Motor neuron (in vitro differentiated cells): ENCODE measurements around the gene DAPK2. TPM values are rescaled to one million over a fixed set of nuclear protein-coding genes. Genes with fewer than 3 reads are reported as not detected.
A peak's percentile ranks its signal among the peaks of the same experiment; 100 is the strongest.
"Not testable (repeated sequence)": the region's sequence is repeated elsewhere in the genome, so short reads cannot be mapped to it uniquely, and the experiment has no call there.

Experiments used
- ATAC-seq, 8 experiments: fragments of 200-7000 bp; cut with Tn5 transposase; replicated peaks in 6 of 8; 2 replicates each; pipeline ENCODE4 v1.8.0; 2021; ENCODE audit warnings: mild to moderate bottlenecking in 8 of 8, moderate library complexity in 8 of 8
- H3K27ac ChIP-seq, 2 donors: fragments of 250-450 bp; sonication (Bioruptor Pico); 2 replicates each; pipeline ENCODE4 v1.9.0; 2021; ENCODE audit warnings: antibody characterized with exemption in 2 of 2, mild to moderate bottlenecking in 2 of 2, moderate library complexity in 1 of 2
- H3K4me1 ChIP-seq, 2 donors: fragments of 250-450 bp; sonication (Bioruptor Pico); replicated peaks in 1 of 2; 2 replicates each; pipeline ENCODE4 v1.6.1; 2021; ENCODE audit warnings: antibody characterized with exemption in 2 of 2, mild to moderate bottlenecking in 2 of 2, moderate library complexity in 1 of 2
- H3K4me3 ChIP-seq, 5 donors: fragments of 250-450 bp; sonication (Bioruptor Pico); 2 replicates each; pipeline ENCODE4 v1.9.0; 2021; ENCODE audit warnings: antibody characterized with exemption in 5 of 5, mild to moderate bottlenecking in 5 of 5, moderate library complexity in 4 of 5
- WGBS, 10 experiments: fragments of 450-650 bp; shearing (Covaris generic); methylation state at CpG; one replicate each; pipeline ENCODE4 v1.0.0; 2022; 5-methylcytosine and 5-hydroxymethylcytosine counted together
- in situ Hi-C, 9 experiments: fragments of 400-800 bp; cut with MboI; loops; one replicate each; pipeline ENCODE4 v1.15.0; 2021; ENCODE audit warnings: low sequenced_read_pairs in 9 of 9, low pct_unique_long_range_greater_than_20kb in 2 of 9; ENCODE audit not compliant: unreplicated experiment in 9 of 9
- total RNA-seq, 8 experiments: library from RNA; unstranded; fragments of 300-600 nt; gene quantifications; 2 replicates each; pipeline versions ENCODE4 v1.2.3 to v1.2.4, GENCODE V29; 2022

Gene DAPK2
- total RNA-seq, 8 experiments from 2014 or later = 0.22 to 20.8 (median 1.5) TPM

GRCh38 chr15:63905131-63905530 is 141.2 kb downstream of the DAPK2 start:
- in situ Hi-C loops = no loop called here
- H3K4me3 ChIP-seq = no peak overlapping the region
- 33 to 100% (median 76%) methylated on average over 1 to 4 of the region's 7 CpGs; no CpG with 5 or more reads in 6 of the 10 experiments for WGBS, 10 experiments
- no peak for ATAC-seq
- H3K4me1 ChIP-seq = peaks cover 7 to 9% of the 10 kb centered on the region in 2 donors
- no peak overlapping the region for H3K27ac ChIP-seq

- no peaks in the 10 kb centered on the region for H3K4me1 ChIP-seq
- in situ Hi-C loops = no loop called here
- no peak overlapping the region for H3K4me3 ChIP-seq
- ATAC-seq = no peak
- WGBS, 10 experiments = 24 to 100% (median 67%) methylated on average over 1 to 4 of the region's 4 CpGs; no CpG with 5 or more reads in 1 of the 10 experiments
- H3K27ac ChIP-seq = no peak overlapping the region
Observed at GRCh38 chr15:63904042-63904441, 142.2 kb downstream of the DAPK2 start.

- H3K4me1 ChIP-seq = no peaks in the 10 kb centered on the region
- WGBS, 10 experiments = 40 to 100% (median 83%) methylated on average over 1 to 8 of the region's 8 CpGs; no CpG with 5 or more reads in 2 of the 10 experiments
- no peak overlapping the region for H3K27ac ChIP-seq
- H3K4me3 ChIP-seq = no peak overlapping the region
- ATAC-seq = no peak
- in situ Hi-C loops = no loop called here
Observed at GRCh38 chr15:63902671-63903035, 143.6 kb downstream of the DAPK2 start.

- Histone ChIP-seq H3K4me3 (no peak overlapping the region), H3K4me1 (peaks cover under 1% of the 10 kb centered on the region in 2 donors), H3K27ac (no peak overlapping the region)
- 0 to 86% (median 72%) methylated on average over 1 to 3 of the region's 3 CpGs; no CpG with 5 or more reads in 1 of the 10 experiments for WGBS, 10 experiments
- in situ Hi-C loops = no loop called here
- no peak for ATAC-seq
Observed at GRCh38 chr15:63901912-63902670, 144.2 kb downstream of the DAPK2 start.

GRCh38 chr15:63900306-63900705 is 146.0 kb downstream of the DAPK2 start:
- Histone ChIP-seq H3K27ac (no peak overlapping the region), H3K4me3 (no peak overlapping the region), H3K4me1 (peaks cover 9 to 11% of the 10 kb centered on the region in 2 donors)
- ATAC-seq = no peak
- in situ Hi-C loops = no loop called here
- 33 to 86% (median 80%) methylated on average over 1 of the region's 1 CpG; no CpG with 5 or more reads in 5 of the 10 experiments for WGBS, 10 experiments

- H3K4me1 ChIP-seq = peaks cover 9 to 11% of the 10 kb centered on the region in 2 donors
- in situ Hi-C loops = loop anchor here in 3 of 9 experiments (25.0 kb wide), 1 partner anchor 137 kb away; no protein-coding TSS in a partner anchor
- ATAC-seq, H3K4me3 ChIP-seq, H3K27ac ChIP-seq: not testable (repeated sequence)
- WGBS, 10 experiments = 57 to 100% (median 88%) methylated on average over 1 to 6 of the region's 7 CpGs; no CpG with 5 or more reads in 2 of the 10 experiments
Observed at GRCh38 chr15:63899606-63900005, 146.7 kb downstream of the DAPK2 start.

- ATAC-seq = no peak
- in situ Hi-C loops = loop anchor here in 3 of 9 experiments (25.0 kb wide), 1 partner anchor 137 kb away; no protein-coding TSS in a partner anchor
- WGBS, 10 experiments = 7 to 100% (median 50%) methylated on average over 1 to 5 of the region's 7 CpGs; no CpG with 5 or more reads in 6 of the 10 experiments
Observed at GRCh38 chr15:63899193-63899592, 147.1 kb downstream of the DAPK2 start.

GRCh38 chr15:63896336-63897115 is 149.8 kb downstream of the DAPK2 start:
- in situ Hi-C loops = loop anchor here in 3 of 9 experiments (25.0 kb wide), 1 partner anchor 134 kb away; no protein-coding TSS in a partner anchor
- peak overlapping the region; percentile 17 to 47 for H3K27ac ChIP-seq
- H3K4me1 ChIP-seq = peaks cover 15 to 20% of the 10 kb centered on the region in 2 donors
- peak in 7 of 8 experiments; percentile 62 to 94 (median 84) for ATAC-seq
- no peak overlapping the region for H3K4me3 ChIP-seq
- 30 to 96% (median 59%) methylated on average over 3 to 13 of the region's 15 CpGs; no CpG with 5 or more reads in 2 of the 10 experiments for WGBS, 10 experiments

More at GRCh38 chr15:63899193-63899592, 147.1 kb downstream of the DAPK2 start:
- Histone ChIP-seq H3K4me1 (peaks cover 9 to 11% of the 10 kb centered on the region in 2 donors), H3K4me3 (no peak overlapping the region), H3K27ac (no peak overlapping the region)

- in situ Hi-C loops = loop anchor here in 3 of 9 experiments (25.0 kb wide), 1 partner anchor 134 kb away; no protein-coding TSS in a partner anchor
- ATAC-seq = no peak
- H3K4me3 ChIP-seq = no peak overlapping the region
- 60 to 100% (median 69%) methylated on average over 1 to 6 of the region's 8 CpGs; no CpG with 5 or more reads in 4 of the 10 experiments for WGBS, 10 experiments
- H3K27ac ChIP-seq = no peak overlapping the region
- H3K4me1 ChIP-seq = peaks cover 16 to 22% of the 10 kb centered on the region in 2 donors
Observed at GRCh38 chr15:63895787-63896218, 150.5 kb downstream of the DAPK2 start.

- no peak overlapping the region for H3K27ac ChIP-seq
- in situ Hi-C loops = loop anchor here in 3 of 9 experiments (25.0 kb wide), 1 partner anchor 133 kb away; no protein-coding TSS in a partner anchor
- H3K4me3 ChIP-seq = no peak overlapping the region
- ATAC-seq = no peak
- H3K4me1 ChIP-seq = peaks cover 16 to 22% of the 10 kb centered on the region in 2 donors
- 93 to 100% (median 100%) methylated on average over 2 to 3 of the region's 6 CpGs; no CpG with 5 or more reads in 5 of the 10 experiments for WGBS, 10 experiments
Observed at GRCh38 chr15:63895194-63895593, 151.1 kb downstream of the DAPK2 start.

GRCh38 chr15:63894662-63894949 is 151.7 kb downstream of the DAPK2 start:
- WGBS, 10 experiments = 75 to 83% methylated on average over 2 of the region's 6 CpGs; no CpG with 5 or more reads in 8 of the 10 experiments
- in situ Hi-C loops = loop anchor here in 3 of 9 experiments (25.0 kb wide), 1 partner anchor 132 kb away; no protein-coding TSS in a partner anchor

GRCh38 chr15:63893866-63894661 is 152.2 kb downstream of the DAPK2 start:
- Histone ChIP-seq H3K4me1 (peaks cover 16 to 22% of the 10 kb centered on the region in 2 donors), H3K4me3 (no peak overlapping the region), H3K27ac (no peak overlapping the region)
- 73 to 100% (median 83%) methylated on average over 2 to 5 of the region's 12 CpGs; no CpG with 5 or more reads in 6 of the 10 experiments for WGBS, 10 experiments
- ATAC-seq = no peak
- in situ Hi-C loops = loop anchor here in 3 of 9 experiments (25.0 kb wide), 1 partner anchor 132 kb away; no protein-coding TSS in a partner anchor

More at GRCh38 chr15:63894662-63894949, 151.7 kb downstream of the DAPK2 start:
- Histone ChIP-seq H3K4me3 (no peak overlapping the region), H3K4me1 (peaks cover 16 to 22% of the 10 kb centered on the region in 2 donors), H3K27ac (no peak overlapping the region)
- ATAC-seq = no peak
